IPS-20b (cell line): Measurements from ENCODE around the gene GMPR.

Experiments used
- H3K27ac ChIP-seq: one replicate; pipeline ENCODE4 v1.5.1; 2013; ENCODE audit warnings: low read length
- H3K27me3 ChIP-seq: 2 replicates; pipeline ENCODE4 v1.6.1; 2013; ENCODE audit warnings: mild to moderate bottlenecking, low read length, inconsistent platforms; ENCODE audit not compliant: insufficient read depth
- H3K36me3 ChIP-seq: 2 replicates; pipeline ENCODE4 v1.6.1; 2013; ENCODE audit warnings: low read depth, mild to moderate bottlenecking, inconsistent platforms, low read length, moderate library complexity; ENCODE audit not compliant: insufficient read depth
- H3K4me1 ChIP-seq: 2 replicates; pipeline ENCODE4 v1.6.1; 2013; ENCODE audit warnings: mild to moderate bottlenecking, control low read depth, inconsistent platforms, low read length, moderate library complexity; ENCODE audit not compliant: insufficient read depth
- H3K4me3 ChIP-seq: 2 replicates; pipeline ENCODE4 v1.5.1; 2013; ENCODE audit warnings: mild to moderate bottlenecking, low read length, inconsistent platforms
- H3K9ac ChIP-seq: 2 replicates; pipeline ENCODE4 v1.6.1; 2013; ENCODE audit warnings: low read depth, mild to moderate bottlenecking, inconsistent platforms, low read length, moderate library complexity
- H3K9me3 ChIP-seq: 2 replicates; pipeline ENCODE4 v1.6.1; 2013; ENCODE audit warnings: mild to moderate bottlenecking, low read depth, low read length, inconsistent platforms; ENCODE audit not compliant: insufficient read depth

Gene GMPR

GRCh38 chr6:16316741-16317251, 78.4 kb downstream of the GMPR start:
- no peaks in the 10 kb centered on the region for H3K27me3 ChIP-seq
- H3K9ac ChIP-seq, result no peak overlapping the region
- peaks cover 11% of the 10 kb centered on the region; the same call in 1 of the 2 replicates for H3K4me1 ChIP-seq
- H3K4me3 ChIP-seq, result no peak overlapping the region
- no peaks in the 10 kb centered on the region for H3K9me3 ChIP-seq
- no peaks in the 10 kb centered on the region for H3K36me3 ChIP-seq
- H3K27ac ChIP-seq, result no peak overlapping the region

GRCh38 chr6:16318538-16318937, 80.2 kb downstream of the GMPR start:
- Histone ChIP-seq H3K9ac (no peak overlapping the region), H3K27me3 (no peaks in the 10 kb centered on the region), H3K4me3 (no peak overlapping the region), H3K9me3 (no peaks in the 10 kb centered on the region), H3K36me3 (no peaks in the 10 kb centered on the region), H3K4me1 (peaks cover 11% of the 10 kb centered on the region; the same call in 1 of the 2 replicates), H3K27ac (no peak overlapping the region)

- no peak overlapping the region for H3K4me3 ChIP-seq
- H3K27me3 ChIP-seq, result no peaks in the 10 kb centered on the region
- peaks cover 11% of the 10 kb centered on the region; the same call in 1 of the 2 replicates for H3K4me1 ChIP-seq
- H3K27ac ChIP-seq, result no peak overlapping the region
- no peak overlapping the region for H3K9ac ChIP-seq
- no peaks in the 10 kb centered on the region for H3K9me3 ChIP-seq
- no peaks in the 10 kb centered on the region for H3K36me3 ChIP-seq
Measured at GRCh38 chr6:16318953-16319720, 80.8 kb downstream of the GMPR start.

GRCh38 chr6:16319813-16320532, 81.6 kb downstream of the GMPR start:
- no peak overlapping the region; the same call in 1 of the 2 replicates for H3K9ac ChIP-seq
- no peak overlapping the region for H3K27ac ChIP-seq
- H3K4me3 ChIP-seq, result no peak overlapping the region
- H3K4me1 ChIP-seq, result peaks cover 17% of the 10 kb centered on the region
- no peaks in the 10 kb centered on the region for H3K36me3 ChIP-seq
- no peaks in the 10 kb centered on the region for H3K27me3 ChIP-seq
- H3K9me3 ChIP-seq, result no peaks in the 10 kb centered on the region

GRCh38 chr6:16320533-16321340, 82.3 kb downstream of the GMPR start:
- Histone ChIP-seq H3K27ac (no peak overlapping the region), H3K4me1 (peaks cover 17% of the 10 kb centered on the region), H3K4me3 (no peak overlapping the region), H3K9ac (no peak overlapping the region; the same call in 1 of the 2 replicates), H3K36me3 (no peaks in the 10 kb centered on the region), H3K27me3 (no peaks in the 10 kb centered on the region), H3K9me3 (no peaks in the 10 kb centered on the region)

GRCh38 chr6:16321341-16321710, 82.9 kb downstream of the GMPR start:
- no peaks in the 10 kb centered on the region for H3K27me3 ChIP-seq
- H3K27ac ChIP-seq, result no peak overlapping the region
- peaks cover 17% of the 10 kb centered on the region for H3K4me1 ChIP-seq
- no peaks in the 10 kb centered on the region for H3K9me3 ChIP-seq
- no peak overlapping the region for H3K9ac ChIP-seq
- no peak overlapping the region for H3K4me3 ChIP-seq
- H3K36me3 ChIP-seq, result no peaks in the 10 kb centered on the region

GRCh38 chr6:16321826-16322225, 83.4 kb downstream of the GMPR start:
- no peak overlapping the region for H3K4me3 ChIP-seq
- H3K9me3 ChIP-seq, result no peaks in the 10 kb centered on the region
- H3K27me3 ChIP-seq, result no peaks in the 10 kb centered on the region
- no peak overlapping the region for H3K27ac ChIP-seq
- H3K9ac ChIP-seq, result no peak overlapping the region
- no peaks in the 10 kb centered on the region for H3K36me3 ChIP-seq
- H3K4me1 ChIP-seq, result peaks cover 17% of the 10 kb centered on the region

GRCh38 chr6:16322666-16323312, 84.4 kb downstream of the GMPR start:
- Histone ChIP-seq H3K27me3 (no peaks in the 10 kb centered on the region), H3K4me1 (peaks cover 17% of the 10 kb centered on the region), H3K9me3 (no peaks in the 10 kb centered on the region), H3K4me3 (no peak overlapping the region), H3K36me3 (no peaks in the 10 kb centered on the region), H3K27ac (no peak overlapping the region), H3K9ac (no peak overlapping the region; the same call in 1 of the 2 replicates)

GRCh38 chr6:16324184-16324583, 85.8 kb downstream of the GMPR start:
- Histone ChIP-seq H3K9ac (no peak overlapping the region), H3K9me3 (no peaks in the 10 kb centered on the region), H3K4me1 (peaks cover 17% of the 10 kb centered on the region), H3K36me3 (no peaks in the 10 kb centered on the region), H3K4me3 (no peak overlapping the region), H3K27me3 (no peaks in the 10 kb centered on the region), H3K27ac (no peak overlapping the region)

GRCh38 chr6:16324606-16325225, 86.3 kb downstream of the GMPR start:
- H3K4me1 ChIP-seq, result peaks cover 15% of the 10 kb centered on the region
- H3K9me3 ChIP-seq, result no peaks in the 10 kb centered on the region
- no peak overlapping the region for H3K27ac ChIP-seq
- no peak overlapping the region for H3K9ac ChIP-seq
- H3K36me3 ChIP-seq, result no peaks in the 10 kb centered on the region
- H3K27me3 ChIP-seq, result no peaks in the 10 kb centered on the region
- no peak overlapping the region for H3K4me3 ChIP-seq

GRCh38 chr6:16326531-16326930, 88.1 kb downstream of the GMPR start:
- Histone ChIP-seq H3K9me3 (no peaks in the 10 kb centered on the region), H3K4me1 (peaks cover 6% of the 10 kb centered on the region), H3K36me3 (no peaks in the 10 kb centered on the region), H3K4me3 (no peak overlapping the region), H3K9ac (no peak overlapping the region), H3K27ac (no peak overlapping the region), H3K27me3 (no peaks in the 10 kb centered on the region)
